K562 (cell line): ENCODE data around the gene ULK3. TPM values are rescaled to one million over a fixed set of nuclear protein-coding genes. Genes with fewer than 3 reads are reported as not detected.

Source experiments
- ATAC-seq: fragments of 200-7000 bp; cut with Tn5 transposase; 3 replicates; pipeline ENCODE4 v1.9.1; 2020; ENCODE audit warnings: moderate library complexity
- BruUV-seq: library from RNA; stranded (reverse); fragments of 400-500 nt; replicated peaks from 2 replicates; lab custom pipeline; 2021; lab: Mats Ljungman, UMichigan
- CTCF ChIA-PET: fragments of 300-600 bp; formaldehyde crosslinking; extraction: SDS; loops from one replicate; lab custom pipeline; 2021; ENCODE audit warnings: low intra/inter-chr PET ratio; lab: Yijun Ruan, JAX
- POLR2A ChIA-PET: fragments of 300-600, 350-650 bp; sonication (Branson Sonifier 250); formaldehyde crosslinking; extraction: SDS; loops from one replicate; lab custom pipeline; 2021; ENCODE audit warnings: antibody characterized with exemption, inconsistent platforms; lab: Yijun Ruan, JAX
- DNase-seq, 4 experiments: peaks; one replicate each; pipeline versions ENCODE4 v3.0.0 to v3.0.0-alpha.2; 2011 to 2018; ENCODE audit warnings: low spot score in 3 of 4, mixed read lengths in 3 of 4; ENCODE audit errors: extremely low read depth in 1 of 4
- FAIRE-seq: peaks from 2 replicates; lab custom pipeline; 2011; peaks lifted over from hg19 to GRCh38; lab: Jason Lieb, UNC
- H2AFZ ChIP-seq: 2 replicates; pipeline ENCODE4 v1.6.0; 2011; ENCODE audit warnings: low read depth, low read length, control low read depth, inconsistent platforms
- H3K27ac ChIP-seq: fragments of 200-600 bp; 3 replicates; pipeline ENCODE4 v1.8.0; 2011; ENCODE audit warnings: low read depth, mild to moderate bottlenecking, control low read depth, inconsistent platforms, low read length, moderate library complexity, mixed read lengths; ENCODE audit errors: extremely low read depth
- H3K27me3 ChIP-seq, 2 experiments: fragments of 300-600 bp in 1 of 2; 2 replicates in 1 of 2; 3 replicates in 1 of 2; pipeline versions ENCODE4 v1.6.0 to v1.8.0; 2011; ENCODE audit warnings: inconsistent platforms in 2 of 2, low read length in 2 of 2, mild to moderate bottlenecking in 1 of 2, mixed read lengths in 1 of 2, moderate library complexity in 1 of 2; ENCODE audit not compliant: control insufficient read depth in 2 of 2, insufficient read depth in 2 of 2
- H3K36me3 ChIP-seq: fragments of 300-600 bp; 3 replicates; pipeline ENCODE4 v1.8.0; 2011; ENCODE audit warnings: mild to moderate bottlenecking, low read length, inconsistent platforms; ENCODE audit not compliant: control insufficient read depth, insufficient read depth
- H3K4me1 ChIP-seq, 2 experiments: fragments of 200-600 bp in 1 of 2; replicated peaks in 1 of 2; 2 replicates in 1 of 2; 3 replicates in 1 of 2; pipeline versions ENCODE4 v1.5.1 to v1.8.0; 2011; ENCODE audit warnings: inconsistent platforms in 2 of 2, low read length in 2 of 2, mild to moderate bottlenecking in 1 of 2, mixed read lengths in 1 of 2, moderate library complexity in 1 of 2; ENCODE audit not compliant: control insufficient read depth in 2 of 2, insufficient read depth in 2 of 2
- H3K4me2 ChIP-seq: 2 replicates; pipeline ENCODE4 v1.6.1; 2011; ENCODE audit warnings: low read length, control low read depth, inconsistent platforms, mixed read lengths; ENCODE audit not compliant: insufficient read depth
- H3K4me3 ChIP-seq: fragments of 200-600 bp; sonication (generic), shearing (Covaris generic); 2 replicates; pipeline ENCODE4 v1.5.1; 2016; ENCODE audit warnings: control low read depth, inconsistent platforms
- H3K79me2 ChIP-seq: fragments of 200-600 bp; 3 replicates; pipeline ENCODE4 v1.8.0; 2011; ENCODE audit warnings: low read length, inconsistent platforms; ENCODE audit not compliant: control insufficient read depth, insufficient read depth
- H3K9ac ChIP-seq, 2 experiments: 2 replicates each; pipeline versions ENCODE4 v1.6.0 to v1.6.1; 2011; ENCODE audit warnings: low read depth in 2 of 2, low read length in 2 of 2, control low read depth in 1 of 2, inconsistent platforms in 1 of 2, mild to moderate bottlenecking in 1 of 2, mixed read lengths in 1 of 2; ENCODE audit not compliant: insufficient read depth in 1 of 2
- H3K9me1 ChIP-seq: one replicate; pipeline ENCODE4 v1.6.0; 2011; ENCODE audit warnings: inconsistent platforms, mild to moderate bottlenecking, low read length, moderate library complexity; ENCODE audit not compliant: control insufficient read depth, insufficient read depth
- H3K9me3 ChIP-seq: replicated peaks from 2 replicates; pipeline ENCODE4 v1.5.1; 2011; ENCODE audit warnings: low read depth, low read length, inconsistent platforms; ENCODE audit not compliant: control insufficient read depth, insufficient read depth
- H4K20me1 ChIP-seq: replicated peaks from 2 replicates; pipeline ENCODE4 v1.6.1; 2011; ENCODE audit warnings: low read length, inconsistent platforms, mixed read lengths; ENCODE audit not compliant: control insufficient read depth, insufficient read depth
- ETV1 ChIP-seq: fragments of 450-650 bp; conservative IDR thresholded peaks from 2 replicates; pipeline ENCODE4 v1.6.1; 2016; ENCODE audit warnings: missing genetic modification characterization, control low read depth, low read depth, missing compliant biosample characterization
- GTF2A2 ChIP-seq: IDR thresholded peaks from 2 replicates; pipeline ENCODE4 v1.6.1; 2016; ENCODE audit warnings: mild to moderate bottlenecking, missing genetic modification characterization, missing compliant biosample characterization
- HDAC2 ChIP-seq: fragments of 450-650 bp; IDR thresholded peaks from 2 replicates; pipeline ENCODE4 v1.6.1; 2016; ENCODE audit warnings: mild to moderate bottlenecking
- MITF ChIP-seq: IDR thresholded peaks from 2 replicates; pipeline ENCODE4 v1.6.1; 2014; ENCODE audit warnings: antibody characterized with exemption
- MYBL2 ChIP-seq, 2 experiments: fragments of 450-650 bp in 1 of 2; sonication (generic) in 1 of 2; formaldehyde crosslinking in 1 of 2; IDR thresholded peaks; 2 replicates each; pipeline versions ENCODE4 v1.6.1 to v1.8.1; 2017 to 2022; ENCODE audit warnings: borderline replicate concordance in 1 of 2, inconsistent platforms in 1 of 2, low read depth in 1 of 2, mild to moderate bottlenecking in 1 of 2, missing genetic modification reagents in 1 of 2, moderate library complexity in 1 of 2
- NR3C1 ChIP-seq: sonication (generic); formaldehyde crosslinking; IDR thresholded peaks from 2 replicates; pipeline ENCODE4 v1.8.1; 2022; ENCODE audit warnings: missing genetic modification reagents
- NUFIP1 ChIP-seq: fragments of 450-650 bp; IDR thresholded peaks from 2 replicates; pipeline ENCODE4 v1.6.1; 2018; ENCODE audit not compliant: partially characterized antibody
- PCBP1 ChIP-seq: fragments of 200-400 bp; formaldehyde crosslinking; IDR thresholded peaks from 2 replicates; pipeline ENCODE4 v1.6.1; 2018; ENCODE audit warnings: mild to moderate bottlenecking, low read depth, low read length; ENCODE audit not compliant: poor library complexity, severe bottlenecking
- SRSF7 ChIP-seq: fragments of 200-400 bp; formaldehyde crosslinking; optimal IDR thresholded peaks from 2 replicates; pipeline ENCODE3; 2017; ENCODE audit warnings: mild to moderate bottlenecking, low read depth, low read length
- TSC22D4 ChIP-seq: fragments of 450-650 bp; IDR thresholded peaks from 2 replicates; pipeline ENCODE4 v1.6.1; 2016; ENCODE audit warnings: missing genetic modification characterization, missing biosample characterization, control low read depth
- YY1 ChIP-seq, 3 experiments: IDR thresholded peaks; 2 replicates each; pipeline ENCODE4 v1.6.1; 2011; ENCODE audit warnings: low read length in 2 of 3, mild to moderate bottlenecking in 2 of 3, moderate library complexity in 2 of 3, borderline replicate concordance in 1 of 3, control low read depth in 1 of 3, low read depth in 1 of 3; ENCODE audit not compliant: insufficient read depth in 3 of 3, insufficient replicate concordance in 2 of 3, control insufficient read depth in 1 of 3, insufficient read length in 1 of 3; ENCODE audit errors: extremely low read depth in 1 of 3
- ZC3H11A ChIP-seq: IDR thresholded peaks from 2 replicates; pipeline ENCODE4 v1.6.1; 2012; ENCODE audit warnings: low read depth, low read length, improper control_type of control experiment
- ZNF124 ChIP-seq: sonication (generic); formaldehyde crosslinking; IDR thresholded peaks from 2 replicates; pipeline ENCODE4 v1.8.1; 2022; ENCODE audit warnings: missing genetic modification reagents
- ZNF436 ChIP-seq: fragments of 250-450, 450-650 bp; sonication (Bioruptor Pico); formaldehyde crosslinking; IDR thresholded peaks from 2 replicates; pipeline ENCODE4 v1.7.0; 2020; ENCODE audit warnings: mild to moderate bottlenecking
- ZNF707 ChIP-seq: fragments of 250-450 bp; sonication (Bioruptor Pico); conservative IDR thresholded peaks from 2 replicates; pipeline ENCODE4 v1.8.0; 2022; ENCODE audit warnings: inconsistent platforms, mild to moderate bottlenecking, moderate library complexity
- WGBS: fragments of 100-300 bp; shearing (Covaris generic); methylation state at CpG from one replicate; pipeline ENCODE4 v1.1.6; 2016; ENCODE audit warnings: low coverage, mixed read lengths; ENCODE audit not compliant: insufficient coverage; ENCODE audit errors: missing lambda C conversion rate; 5-methylcytosine and 5-hydroxymethylcytosine counted together
- in situ Hi-C: fragments of 300-500 bp; cut with MboI; formaldehyde crosslinking; loops from 4 replicates; pipeline ENCODE4 v1.15.0; 2018; ENCODE audit warnings: inconsistent platforms, mixed read lengths
- intact Hi-C: fragments of 100-400 bp; cut with micrococcal nuclease; formaldehyde crosslinking; loops from 2 replicates; pipeline ENCODE4 v1.14.2; 2022
- polyA plus RNA-seq, 8 experiments: library from polyadenylated mRNA; depleted of rRNA in 4 of 8; stranded (reverse) in 5 of 8; unstranded in 3 of 8; fragments of >200 nt; fragmentation: Nextera tagmentation in 2 of 8; fragmentation: Illumina TruSeq in 1 of 8; extraction: Ambion mirVana in 2 of 8; extraction: Trizol in 1 of 8; gene quantifications; 2 replicates each; pipeline versions ENCODE4 v1.2.1 to v1.2.3, GENCODE V29; 2011 to 2014; ENCODE audit warnings: inconsistent platforms in 1 of 8, missing spikeins in 1 of 8
- total RNA-seq, 7 experiments: library from RNA; depleted of rRNA in 6 of 7; stranded (reverse); fragments of >200 nt in 6 of 7; fragmentation: Illumina TruSeq in 2 of 7; extraction: Trizol in 2 of 7; gene quantifications; 2 replicates each; pipeline versions ENCODE4 v1.2.1 to v1.2.3, GENCODE V29; 2011 to 2021; ENCODE audit warnings: low replicate concordance in 1 of 7

Gene ULK3
- total and polyA plus RNA-seq, 9 of the 15 experiments (the other 6 are each of a cell fraction or from before 2014, with no cell fraction given) = 0.68 to 68.0 (median 34.9) TPM

- Histone ChIP-seq H3K9ac (no peak overlapping the region), H3K4me2 (no peak overlapping the region), H3K9me3 (no peaks in the 10 kb centered on the region), H3K36me3 (no peaks in the 10 kb centered on the region), H3K27ac (no peak overlapping the region), H3K27me3 (peaks cover 8 to 30% of the 10 kb centered on the region in 2 experiments)
- in situ Hi-C loops (no loop called here), intact Hi-C loops (no loop called here)
- TF ChIP-seq ZC3H11A = no peak
- no peak for TF ChIP-seq MITF
- TF ChIP-seq SRSF7 = no peak
- TF ChIP-seq NUFIP1 = no peak
- TF ChIP-seq PCBP1 = no peak
- no peak for TF ChIP-seq TSC22D4 (tag)
- TF ChIP-seq ETV1 (tag) = no peak
- no peak for TF ChIP-seq ZNF436
- no peak for TF ChIP-seq HDAC2
- no peak for TF ChIP-seq NR3C1
- TF ChIP-seq GTF2A2 (tag) = no peak
- no peak for TF ChIP-seq MYBL2 (IDR thresholded peaks at IDR 0.05; ENCODE audit: low read depth)
- TF ChIP-seq MYBL2 (CRISPR knock-in tag; IDR thresholded peaks at IDR 0.05; ENCODE audit: borderline replicate concordance) = no peak
- no peak for TF ChIP-seq ZNF707 (CRISPR knock-in tag)
- no peak for TF ChIP-seq ZNF124 (CRISPR knock-in tag)
- TF ChIP-seq YY1 (IDR thresholded peaks at IDR 0.05; ENCODE audit: borderline replicate concordance in 1 of 3, control insufficient read depth in 1 of 3, extremely low read depth in 1 of 3, insufficient read depth in 3 of 3, insufficient read length in 1 of 3, insufficient replicate concordance in 2 of 3, low read depth in 1 of 3, low read length in 2 of 3) = no peak
- TF ChIP-seq, all 486 proteins: peak for 0
- BruUV-seq = no TSS peak
- ATAC-seq (no peak), DNase-seq (no peak), FAIRE-seq (no peak)
- Histone ChIP-seq H2AFZ (no peak overlapping the region), H3K9me1 (no peaks in the 10 kb centered on the region), H4K20me1 (no peaks in the 10 kb centered on the region), H3K79me2 (no peaks in the 10 kb centered on the region), H3K4me1 (peaks cover 6 to 22% of the 10 kb centered on the region in 2 experiments; a peak in 3 of 5 replicates), H3K4me3 (no peak overlapping the region)
- 9% methylated on average over 4 of the region's 4 CpGs for WGBS
- ChIA-PET CTCF (no interaction called here), POLR2A (no interaction called here)
Observed at GRCh38 chr15:74822233-74822632, 20.7 kb downstream of the ULK3 start.
